ENCODE data around the gene PLPPR1.
"Not testable (repeated sequence)": the region's sequence is repeated elsewhere in the genome, so short reads cannot be mapped to it uniquely, and the experiment has no call there.

The PLPPR1 gene

GRCh38 chr9:101097210-101097609 is 68.7 kb downstream of the PLPPR1 start:
- in situ Hi-C loops (cut with HindIII; ENCODE audit: low pct_ligation_motif_present, low pct_unique_long_range_greater_than_20kb, low sequenced_read_pairs) = no loop called here
- DNase-seq = no peak

- in situ Hi-C loops (cut with HindIII; ENCODE audit: low pct_ligation_motif_present, low pct_unique_long_range_greater_than_20kb, low sequenced_read_pairs) = no loop called here
- DNase-seq = no peak
Measured at GRCh38 chr9:101098392-101098791, 69.9 kb downstream of the PLPPR1 start.

- DNase-seq = no peak
- in situ Hi-C loops (cut with HindIII; ENCODE audit: low pct_ligation_motif_present, low pct_unique_long_range_greater_than_20kb, low sequenced_read_pairs) = no loop called here
Measured at GRCh38 chr9:101114317-101114716, 85.8 kb downstream of the PLPPR1 start.

GRCh38 chr9:101115102-101115501 is 86.6 kb downstream of the PLPPR1 start:
- no peak for DNase-seq
- in situ Hi-C loops (cut with HindIII; ENCODE audit: low pct_ligation_motif_present, low pct_unique_long_range_greater_than_20kb, low sequenced_read_pairs) = no loop called here

- no peak for DNase-seq
- in situ Hi-C loops (cut with HindIII; ENCODE audit: low pct_ligation_motif_present, low pct_unique_long_range_greater_than_20kb, low sequenced_read_pairs) = no loop called here
Measured at GRCh38 chr9:101117161-101117560, 88.6 kb downstream of the PLPPR1 start.

GRCh38 chr9:101119206-101119819 is 90.8 kb downstream of the PLPPR1 start:
- DNase-seq = peak; percentile 24
- in situ Hi-C loops (cut with HindIII; ENCODE audit: low pct_ligation_motif_present, low pct_unique_long_range_greater_than_20kb, low sequenced_read_pairs) = no loop called here

GRCh38 chr9:101121836-101122399 is 93.4 kb downstream of the PLPPR1 start:
- in situ Hi-C loops (cut with HindIII; ENCODE audit: low pct_ligation_motif_present, low pct_unique_long_range_greater_than_20kb, low sequenced_read_pairs) = no loop called here
- no peak for DNase-seq

- DNase-seq = no peak
- in situ Hi-C loops (cut with HindIII; ENCODE audit: low pct_ligation_motif_present, low pct_unique_long_range_greater_than_20kb, low sequenced_read_pairs) = no loop called here
Measured at GRCh38 chr9:101126556-101126955, 98.0 kb downstream of the PLPPR1 start.

GRCh38 chr9:101127369-101127768 is 98.8 kb downstream of the PLPPR1 start:
- DNase-seq; in situ Hi-C loops (cut with HindIII; ENCODE audit: low pct_ligation_motif_present, low pct_unique_long_range_greater_than_20kb, low sequenced_read_pairs): not testable (repeated sequence)

- DNase-seq = no peak
- in situ Hi-C loops (cut with HindIII; ENCODE audit: low pct_ligation_motif_present, low pct_unique_long_range_greater_than_20kb, low sequenced_read_pairs) = no loop called here
Measured at GRCh38 chr9:101128623-101129022, 100.1 kb downstream of the PLPPR1 start.

- in situ Hi-C loops (cut with HindIII; ENCODE audit: low pct_ligation_motif_present, low pct_unique_long_range_greater_than_20kb, low sequenced_read_pairs) = no loop called here
- DNase-seq = no peak
Measured at GRCh38 chr9:101130054-101130453, 101.5 kb downstream of the PLPPR1 start.

- in situ Hi-C loops (cut with HindIII; ENCODE audit: low pct_ligation_motif_present, low pct_unique_long_range_greater_than_20kb, low sequenced_read_pairs) = no loop called here
- DNase-seq = no peak
Measured at GRCh38 chr9:101131326-101131725, 102.8 kb downstream of the PLPPR1 start.

GRCh38 chr9:101132801-101133200 is 104.3 kb downstream of the PLPPR1 start:
- no peak for DNase-seq
- in situ Hi-C loops (cut with HindIII; ENCODE audit: low pct_ligation_motif_present, low pct_unique_long_range_greater_than_20kb, low sequenced_read_pairs) = no loop called here

- in situ Hi-C loops (cut with HindIII; ENCODE audit: low pct_ligation_motif_present, low pct_unique_long_range_greater_than_20kb, low sequenced_read_pairs) = no loop called here
- DNase-seq = no peak
Measured at GRCh38 chr9:101138509-101138908, 110.0 kb downstream of the PLPPR1 start.

GRCh38 chr9:101139082-101139481 is 110.6 kb downstream of the PLPPR1 start:
- in situ Hi-C loops (cut with HindIII; ENCODE audit: low pct_ligation_motif_present, low pct_unique_long_range_greater_than_20kb, low sequenced_read_pairs) = no loop called here
- DNase-seq = no peak

GRCh38 chr9:101140764-101141163 is 112.2 kb downstream of the PLPPR1 start:
- in situ Hi-C loops (cut with HindIII; ENCODE audit: low pct_ligation_motif_present, low pct_unique_long_range_greater_than_20kb, low sequenced_read_pairs) = no loop called here
- no peak for DNase-seq

- in situ Hi-C loops (cut with HindIII; ENCODE audit: low pct_ligation_motif_present, low pct_unique_long_range_greater_than_20kb, low sequenced_read_pairs) = no loop called here
- DNase-seq = no peak
Measured at GRCh38 chr9:101146508-101146907, 118.0 kb downstream of the PLPPR1 start.

GRCh38 chr9:101148344-101148743 is 119.8 kb downstream of the PLPPR1 start:
- no peak for DNase-seq
- in situ Hi-C loops (cut with HindIII; ENCODE audit: low pct_ligation_motif_present, low pct_unique_long_range_greater_than_20kb, low sequenced_read_pairs) = no loop called here

GRCh38 chr9:101158361-101158760 is 129.8 kb downstream of the PLPPR1 start:
- in situ Hi-C loops (cut with HindIII; ENCODE audit: low pct_ligation_motif_present, low pct_unique_long_range_greater_than_20kb, low sequenced_read_pairs) = no loop called here

GRCh38 chr9:101162231-101162630 is 133.7 kb downstream of the PLPPR1 start:
- in situ Hi-C loops (cut with HindIII; ENCODE audit: low pct_ligation_motif_present, low pct_unique_long_range_greater_than_20kb, low sequenced_read_pairs) = no loop called here
- no peak for DNase-seq

More at GRCh38 chr9:101158361-101158760, 129.8 kb downstream of the PLPPR1 start:
- no peak for DNase-seq

All from ACHN (cell line).